LHCN-M2 (cell line): Measurements from ENCODE around the gene PIGX. TPM values are rescaled to one million over a fixed set of nuclear protein-coding genes. Genes with fewer than 3 reads are reported as not detected.
"Not testable (repeated sequence)": the region's sequence is repeated elsewhere in the genome, so short reads cannot be mapped to it uniquely, and the experiment has no call there.

Experiments
- DNase-seq: peaks from one replicate; pipeline ENCODE4 v3.0.0-alpha.2; 2012; ENCODE audit warnings: low read depth
- total RNA-seq: library from RNA; depleted of rRNA; stranded (reverse); fragments of >200 nt; gene quantifications from 2 replicates; pipeline ENCODE4 v1.2.3, GENCODE V29; 2014

The PIGX gene
- total RNA-seq, 1 experiment from 2014 or later = 31.9 TPM

- no peak for DNase-seq
These were observed 11.4 kb upstream of the PIGX start for GRCh38 chr3:196700801-196701200.

- DNase-seq = no peak
These were observed 5.8 kb upstream of the PIGX start for GRCh38 chr3:196706327-196706726.

- no peak for DNase-seq
These were observed 5.4 kb upstream of the PIGX start for GRCh38 chr3:196706731-196707130.

GRCh38 chr3:196707566-196707965, 4.6 kb upstream of the PIGX start:
- no peak for DNase-seq

GRCh38 chr3:196708467-196708866, 3.7 kb upstream of the PIGX start:
- DNase-seq = no peak

- peak; percentile 52 for DNase-seq
These were observed 587 bp downstream of the PIGX start for GRCh38 chr3:196712514-196713413.

GRCh38 chr3:196717162-196717561, 5.0 kb downstream of the PIGX start:
- not testable (repeated sequence) for DNase-seq

- no peak for DNase-seq
These were observed 8.9 kb downstream of the PIGX start for GRCh38 chr3:196721097-196721496.

GRCh38 chr3:196726788-196727675, 14.9 kb downstream of the PIGX start:
- DNase-seq = peak; percentile 33

- DNase-seq = peak; percentile 3
These were observed 23.6 kb downstream of the PIGX start for GRCh38 chr3:196735751-196736150.

- DNase-seq = no peak
These were observed 24.6 kb downstream of the PIGX start for GRCh38 chr3:196736670-196737374.

GRCh38 chr3:196737655-196738054, 25.5 kb downstream of the PIGX start:
- DNase-seq = no peak

GRCh38 chr3:196739671-196740480, 27.7 kb downstream of the PIGX start, which contains the start of gene PAK2:
PAK2 (plus strand) TSS chr3:196739857; CDS start chr3:196782647, 42,790 bp downstream.
- peak; percentile 84 for DNase-seq

- peak; percentile 60 for DNase-seq
These were observed 28.5 kb downstream of the PIGX start for GRCh38 chr3:196740481-196741248.

GRCh38 chr3:196741249-196741889, 29.2 kb downstream of the PIGX start:
- DNase-seq = peak; percentile 2

GRCh38 chr3:196743569-196743968, 31.4 kb downstream of the PIGX start:
- not testable (repeated sequence) for DNase-seq

GRCh38 chr3:196749125-196749524, 36.9 kb downstream of the PIGX start:
- no peak for DNase-seq

- no peak for DNase-seq
These were observed 41.0 kb downstream of the PIGX start for GRCh38 chr3:196753201-196753600.
